Caco-2 (cell line): Measurements from ENCODE around the gene FOXP4. TPM values are rescaled to one million over a fixed set of nuclear protein-coding genes. Genes with fewer than 3 reads are reported as not detected.

ENCODE experiments used
- BruUV-seq: library from RNA; stranded (reverse); fragments of 400-500 nt; replicated peaks from 2 replicates; lab custom pipeline; 2021; lab: Mats Ljungman, UMichigan
- CTCF ChIA-PET: fragments of 300-600 bp; sonication (Branson Sonifier 250); formaldehyde crosslinking; loops from one replicate; lab custom pipeline; 2022; ENCODE audit warnings: antibody characterized with exemption; lab: Charles Lee
- POLR2A ChIA-PET: fragments of 300-600 bp; sonication (Branson Sonifier 250); formaldehyde crosslinking; loops from one replicate; lab custom pipeline; 2022; ENCODE audit warnings: antibody characterized with exemption; lab: Charles Lee
- DNase-seq, 2 experiments: peaks; one replicate each; pipeline versions ENCODE4 v3.0.0 to v3.0.0-alpha.2; 2020 to 2022
- H3K27me3 ChIP-seq: replicated peaks from 2 replicates; pipeline ENCODE4 v1.6.0; 2011; ENCODE audit warnings: low read length; ENCODE audit not compliant: control insufficient read depth, insufficient read depth
- H3K36me3 ChIP-seq: 2 replicates; pipeline ENCODE4 v1.5.1; 2011; ENCODE audit warnings: low read length; ENCODE audit not compliant: control insufficient read depth, insufficient read depth
- H3K4me1 ChIP-seq: fragments of 250-450 bp; sonication (Bioruptor Pico); 2 replicates; pipeline ENCODE4 v1.5.1; 2020; ENCODE audit warnings: mild to moderate bottlenecking
- H3K4me3 ChIP-seq: 2 replicates; pipeline ENCODE4 v1.5.1; 2011; ENCODE audit warnings: low read depth, mild to moderate bottlenecking, control low read depth, low read length
- H3K9me3 ChIP-seq: fragments of 250-450 bp; sonication (Bioruptor Pico); 2 replicates; pipeline ENCODE4 v1.5.1; 2020; ENCODE audit warnings: mild to moderate bottlenecking, moderate library complexity
- H3K27ac Mint-ChIP-seq: one replicate; pipeline ENCODE4 v1.8.0; 2022; ENCODE audit warnings: mixed read lengths; ENCODE audit not compliant: unreplicated experiment
- H3K27me3 Mint-ChIP-seq: one replicate; pipeline ENCODE4 v1.8.0; 2022; ENCODE audit warnings: mixed read lengths; ENCODE audit not compliant: insufficient read depth, unreplicated experiment
- H3K36me3 Mint-ChIP-seq: one replicate; pipeline ENCODE4 v1.8.0; 2022; ENCODE audit warnings: mild to moderate bottlenecking, mixed read lengths; ENCODE audit not compliant: insufficient read depth, unreplicated experiment
- H3K4me1 Mint-ChIP-seq: one replicate; pipeline ENCODE4 v1.8.0; 2022; ENCODE audit warnings: low read depth, mixed read lengths; ENCODE audit not compliant: unreplicated experiment
- H3K4me3 Mint-ChIP-seq: one replicate; pipeline ENCODE4 v1.8.0; 2022; ENCODE audit warnings: mild to moderate bottlenecking, moderate library complexity, mixed read lengths; ENCODE audit not compliant: unreplicated experiment
- H3K9me3 Mint-ChIP-seq: one replicate; pipeline ENCODE4 v1.8.0; 2022; ENCODE audit warnings: mixed read lengths; ENCODE audit not compliant: unreplicated experiment
- CTCF ChIP-seq, 2 experiments: fragments of 200-600 bp in 1 of 2; IDR thresholded peaks; 1 replicate in 1 of 2; 2 replicates in 1 of 2; pipeline versions ENCODE4 v1.5.1 to v1.8.0; 2011 to 2022; ENCODE audit warnings: antibody characterized with exemption in 1 of 2, control low read depth in 1 of 2, inconsistent platforms in 1 of 2, low read depth in 1 of 2, low read length in 1 of 2, mild to moderate bottlenecking in 1 of 2, moderate library complexity in 1 of 2; ENCODE audit not compliant: insufficient read depth in 1 of 2, severe bottlenecking in 1 of 2, unreplicated experiment in 1 of 2
- intact Hi-C: fragments of 100-400 bp; cut with micrococcal nuclease; formaldehyde crosslinking; loops from one replicate; pipeline ENCODE4 v1.10.0; 2022; ENCODE audit not compliant: unreplicated experiment
- total RNA-seq: library from RNA; stranded (reverse); gene quantifications from 2 replicates; pipeline ENCODE4 v1.2.3, GENCODE V29; 2022

Gene FOXP4
- total RNA-seq, 1 experiment from 2014 or later: 117 TPM

GRCh38 chr6:41509580-41509979 lies 36.6 kb upstream of the FOXP4 start:
- H3K9me3 ChIP-seq: no peaks in the 10 kb centered on the region
- Mint-ChIP-seq H3K36me3 (no peaks in the 10 kb centered on the region), H3K4me3 (no peak overlapping the region), H3K9me3 (no peaks in the 10 kb centered on the region), H3K4me1 (peaks cover 47% of the 10 kb centered on the region), H3K27ac (peak overlapping the region; percentile 47), H3K27me3 (no peaks in the 10 kb centered on the region)
- ChIA-PET CTCF (interaction anchor here (1.0 to 1.5 kb wide), 3 partner anchors 11 to 86 kb away, joined by 3 to 5 read pairs (median 3); no protein-coding TSS in a partner anchor), POLR2A (interaction anchor here (0.6 kb wide), 1 partner anchor 15 kb away, joined by 3 read pairs; no protein-coding TSS in a partner anchor)
- BruUV-seq: no TSS peak
- DNase-seq: no peak
- no peak for TF ChIP-seq CTCF (IDR thresholded peaks at IDR 0.05; ENCODE audit: insufficient read depth in 1 of 2, low read depth in 1 of 2, low read length in 1 of 2, severe bottlenecking in 1 of 2, unreplicated experiment in 1 of 2)
- no peaks in the 10 kb centered on the region for H3K27me3 ChIP-seq
- H3K4me1 ChIP-seq: peaks cover 36% of the 10 kb centered on the region
- H3K36me3 ChIP-seq: no peaks in the 10 kb centered on the region; the same call in 1 of the 2 replicates
- intact Hi-C loops: no loop called here
- H3K4me3 ChIP-seq: no peak overlapping the region

DNA sequence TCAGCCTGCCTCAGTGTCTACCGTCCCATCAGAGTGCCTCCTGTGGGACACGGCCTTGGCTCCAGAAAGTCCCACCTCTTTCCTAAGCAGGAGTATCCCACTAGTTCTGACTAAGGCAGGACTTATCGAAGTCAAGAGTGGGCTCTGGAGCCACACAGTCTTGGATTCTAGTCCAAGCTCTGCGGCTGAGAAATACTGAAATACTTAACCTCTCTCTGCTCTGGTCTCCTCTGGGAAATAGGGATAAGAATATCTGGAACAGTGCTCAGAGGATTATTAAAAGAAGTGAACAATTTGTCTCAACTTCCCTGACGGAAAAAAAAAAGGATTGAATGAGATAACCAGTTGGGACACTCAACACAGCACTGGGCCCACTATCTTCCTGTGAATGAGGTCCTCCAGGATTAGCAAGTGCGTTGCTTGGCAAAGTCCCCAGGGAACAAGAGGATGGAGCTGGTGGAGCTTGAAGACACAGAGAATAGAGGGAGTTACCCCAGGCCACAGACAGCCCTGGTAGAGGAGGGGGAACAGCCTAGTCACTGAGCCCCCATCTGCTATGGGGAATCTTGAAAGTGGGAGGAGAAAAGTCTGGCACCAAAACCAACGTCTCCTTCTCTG lies 34.6 kb upstream of the FOXP4 start:
- no peak overlapping the region for H3K4me3 ChIP-seq
- H3K9me3 ChIP-seq: no peaks in the 10 kb centered on the region
- CTCF ChIA-PET: no interaction called here
- Mint-ChIP-seq H3K27me3 (no peaks in the 10 kb centered on the region), H3K27ac (no peak overlapping the region), H3K36me3 (no peaks in the 10 kb centered on the region), H3K4me1 (peaks cover 34% of the 10 kb centered on the region), H3K9me3 (no peaks in the 10 kb centered on the region), H3K4me3 (no peak overlapping the region)
- no peak for DNase-seq
- H3K27me3 ChIP-seq: no peaks in the 10 kb centered on the region
- H3K4me1 ChIP-seq: peaks cover 21% of the 10 kb centered on the region
- POLR2A ChIA-PET: no interaction called here
- no peaks in the 10 kb centered on the region; the same call in 1 of the 2 replicates for H3K36me3 ChIP-seq
- no TSS peak for BruUV-seq
- no peak for TF ChIP-seq CTCF (IDR thresholded peaks at IDR 0.05; ENCODE audit: insufficient read depth in 1 of 2, low read depth in 1 of 2, low read length in 1 of 2, severe bottlenecking in 1 of 2, unreplicated experiment in 1 of 2)
- intact Hi-C loops: no loop called here

DNA sequence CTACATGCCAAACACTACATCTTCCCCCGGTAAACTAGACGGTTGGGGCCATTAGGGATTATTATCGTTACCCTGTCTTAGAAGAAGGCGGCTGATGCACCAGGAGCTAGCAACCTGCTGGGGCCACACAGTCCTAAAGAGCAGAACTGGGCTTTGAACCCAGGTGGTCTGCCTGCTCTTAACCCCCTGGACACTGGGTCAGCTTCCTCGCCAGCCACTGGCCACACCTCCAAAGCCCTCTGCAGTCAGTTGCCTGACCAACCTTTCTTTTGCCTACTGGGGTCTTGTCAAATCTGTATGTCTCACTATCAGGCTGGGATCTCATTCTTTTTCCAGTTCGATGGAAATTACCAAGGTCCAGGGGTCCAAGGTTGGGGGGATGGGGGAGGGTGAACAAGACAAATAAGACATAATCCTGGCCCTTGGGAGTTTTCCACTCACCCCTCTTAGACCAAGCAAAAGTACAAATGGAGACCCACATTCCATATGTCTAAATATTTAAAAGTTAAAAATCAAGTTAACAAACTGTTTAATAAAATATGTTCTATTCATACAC lies 34.0 kb upstream of the FOXP4 start:
- H3K36me3 ChIP-seq: no peaks in the 10 kb centered on the region; the same call in 1 of the 2 replicates
- H3K27me3 ChIP-seq: no peaks in the 10 kb centered on the region
- no peak overlapping the region for H3K4me3 ChIP-seq
- H3K36me3 Mint-ChIP-seq: no peaks in the 10 kb centered on the region
- no peak for DNase-seq
- intact Hi-C loops: no loop called here
- H3K9me3 ChIP-seq: no peaks in the 10 kb centered on the region
- no peak overlapping the region for H3K4me3 Mint-ChIP-seq
- ChIA-PET POLR2A (no interaction called here), CTCF (no interaction called here)
- TF ChIP-seq CTCF (IDR thresholded peaks at IDR 0.05; ENCODE audit: insufficient read depth in 1 of 2, low read depth in 1 of 2, low read length in 1 of 2, severe bottlenecking in 1 of 2, unreplicated experiment in 1 of 2): no peak
- no peaks in the 10 kb centered on the region for H3K9me3 Mint-ChIP-seq
- no peaks in the 10 kb centered on the region for H3K27me3 Mint-ChIP-seq
- H3K4me1 ChIP-seq: peaks cover 21% of the 10 kb centered on the region
- H3K4me1 Mint-ChIP-seq: peaks cover 35% of the 10 kb centered on the region
- BruUV-seq: no TSS peak
- no peak overlapping the region for H3K27ac Mint-ChIP-seq
